ENCODE results near the gene P2RY6.

GRCh38 chr11:73271936-73272679 lies at the start of gene P2RY6:
- TF ChIP-seq, protein P1, sequence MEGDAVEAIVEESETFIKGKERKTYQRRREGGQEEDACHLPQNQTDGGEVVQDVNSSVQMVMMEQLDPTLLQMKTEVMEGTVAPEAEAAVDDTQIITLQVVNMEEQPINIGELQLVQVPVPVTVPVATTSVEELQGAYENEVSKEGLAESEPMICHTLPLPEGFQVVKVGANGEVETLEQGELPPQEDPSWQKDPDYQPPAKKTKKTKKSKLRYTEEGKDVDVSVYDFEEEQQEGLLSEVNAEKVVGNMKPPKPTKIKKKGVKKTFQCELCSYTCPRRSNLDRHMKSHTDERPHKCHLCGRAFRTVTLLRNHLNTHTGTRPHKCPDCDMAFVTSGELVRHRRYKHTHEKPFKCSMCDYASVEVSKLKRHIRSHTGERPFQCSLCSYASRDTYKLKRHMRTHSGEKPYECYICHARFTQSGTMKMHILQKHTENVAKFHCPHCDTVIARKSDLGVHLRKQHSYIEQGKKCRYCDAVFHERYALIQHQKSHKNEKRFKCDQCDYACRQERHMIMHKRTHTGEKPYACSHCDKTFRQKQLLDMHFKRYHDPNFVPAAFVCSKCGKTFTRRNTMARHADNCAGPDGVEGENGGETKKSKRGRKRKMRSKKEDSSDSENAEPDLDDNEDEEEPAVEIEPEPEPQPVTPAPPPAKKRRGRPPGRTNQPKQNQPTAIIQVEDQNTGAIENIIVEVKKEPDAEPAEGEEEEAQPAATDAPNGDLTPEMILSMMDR (optimal IDR thresholded peaks at IDR 0.05 in 1 of 3, IDR thresholded peaks at IDR 0.05 in 1 of 3, conservative IDR thresholded peaks at IDR 0.05 in 1 of 3; ENCODE audit: extremely low read depth in 1 of 3, insufficient read depth in 2 of 3, low read length in 3 of 3): no peak
- TF ChIP-seq EZH2 (IDR thresholded peaks at IDR 0.05; ENCODE audit: low read length): no peak

All from keratinocyte (primary cell).